ENCODE measurements around the gene ZNF496. TPM values are rescaled to one million over a fixed set of nuclear protein-coding genes. Genes with fewer than 3 reads are reported as not detected.

Gene ZNF496
- total RNA-seq, 1 experiment from 2014 or later: 37.6 TPM

DNA sequence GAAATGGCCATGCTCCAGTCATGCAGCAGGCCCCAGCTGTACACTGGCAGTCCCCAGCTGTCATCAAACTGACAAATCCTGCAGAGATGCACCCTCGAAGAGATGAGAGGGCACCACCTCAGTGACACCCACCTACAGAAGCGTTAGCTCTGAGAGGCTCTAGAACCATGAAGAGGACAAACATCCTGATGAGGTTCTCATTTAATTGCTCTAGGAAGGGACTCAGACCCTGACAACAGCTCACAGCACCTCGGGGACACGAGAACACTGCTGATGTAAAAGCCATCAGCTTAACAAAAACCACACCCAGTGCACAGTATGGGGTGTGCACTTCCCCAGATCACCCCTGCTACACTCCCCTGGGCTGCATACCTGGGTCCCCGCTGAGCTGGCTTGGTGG, 3.4 kb downstream of the ZNF496 start:
- peaks cover 25% of the 10 kb centered on the region for H3K79me2 ChIP-seq (ENCODE audit: low read depth)
- BruUV-seq (replicated peaks): no TSS peak

GRCh38 chr1:247326411-247327130, 5.1 kb downstream of the ZNF496 start:
- Histone ChIP-seq H3K79me2 (ENCODE audit: low read depth) (peaks cover 14% of the 10 kb centered on the region), H3K9me2 (ENCODE audit: insufficient read depth) (no peaks in the 10 kb centered on the region), H3K27ac (no peak overlapping the region), H3K4me2 (no peak overlapping the region), H3K27me3 (ENCODE audit: insufficient read depth, low read depth) (no peaks in the 10 kb centered on the region), H3K9me3 (ENCODE audit: insufficient read depth, low read depth) (no peaks in the 10 kb centered on the region), H3K36me3 (ENCODE audit: low read depth) (no peaks in the 10 kb centered on the region), H3K4me3 (no peak overlapping the region), H3K4me1 (replicated peaks; ENCODE audit: insufficient read depth) (no peaks in the 10 kb centered on the region), H2AFZ (no peak overlapping the region), H3F3A (ENCODE audit: insufficient read depth, low read depth) (no peaks in the 10 kb centered on the region), H4K20me1 (ENCODE audit: insufficient read depth) (peaks cover 7% of the 10 kb centered on the region; the same call in 1 of the 2 replicates)
- ChIA-PET POLR2A (ENCODE audit: unreplicated experiment) (no interaction called here), CTCF (no interaction called here)
- BruUV-seq (replicated peaks): no TSS peak
- no peak for DNase-seq
- TF ChIP-seq CTCF (conservative IDR thresholded peaks at IDR 0.05) (no peak), EZH2 (IDR thresholded peaks at IDR 0.05; ENCODE audit: low read depth) (no peak)
- intact Hi-C loops (cut with micrococcal nuclease; ENCODE audit: unreplicated experiment): no loop called here

More for the DNA sequence above, 3.4 kb downstream of the ZNF496 start:
- Histone ChIP-seq H3K27me3 (ENCODE audit: insufficient read depth, low read depth) (no peaks in the 10 kb centered on the region), H2AFZ (no peak overlapping the region), H3F3A (ENCODE audit: insufficient read depth, low read depth) (no peaks in the 10 kb centered on the region), H4K20me1 (ENCODE audit: insufficient read depth) (peaks cover 7% of the 10 kb centered on the region; the same call in 1 of the 2 replicates), H3K4me3 (no peak overlapping the region), H3K9me2 (ENCODE audit: insufficient read depth) (no peaks in the 10 kb centered on the region), H3K4me2 (no peak overlapping the region), H3K4me1 (replicated peaks; ENCODE audit: insufficient read depth) (0 out of 2 replicates have a peak, but pooled peaks cover 3% of the 10 kb centered on the region), H3K27ac (no peak overlapping the region), H3K9me3 (ENCODE audit: insufficient read depth, low read depth) (no peaks in the 10 kb centered on the region), H3K36me3 (ENCODE audit: low read depth) (no peaks in the 10 kb centered on the region)
- intact Hi-C loops (cut with micrococcal nuclease; ENCODE audit: unreplicated experiment): no loop called here
- TF ChIP-seq EZH2 (IDR thresholded peaks at IDR 0.05; ENCODE audit: low read depth) (no peak), CTCF (conservative IDR thresholded peaks at IDR 0.05) (no peak)
- DNase-seq: no peak
- ChIA-PET CTCF (no interaction called here), POLR2A (ENCODE audit: unreplicated experiment) (no interaction called here)

GRCh38 chr1:247324923-247325322, 6.7 kb downstream of the ZNF496 start:
- no peak overlapping the region for H3K27ac ChIP-seq
- BruUV-seq (replicated peaks): no TSS peak
- H3K4me3 ChIP-seq: no peak overlapping the region
- no peaks in the 10 kb centered on the region for H3K36me3 ChIP-seq (ENCODE audit: low read depth)
- no peaks in the 10 kb centered on the region for H3K9me2 ChIP-seq (ENCODE audit: insufficient read depth)
- no peaks in the 10 kb centered on the region for H3K4me1 ChIP-seq (replicated peaks; ENCODE audit: insufficient read depth)
- no peaks in the 10 kb centered on the region; the same call in 1 of the 2 replicates for H4K20me1 ChIP-seq (ENCODE audit: insufficient read depth)
- no peak overlapping the region for H2AFZ ChIP-seq
- POLR2A ChIA-PET (ENCODE audit: unreplicated experiment): interaction anchor here (0.6 kb wide), 1 partner anchor 221 kb away, joined by 9 read pairs; no protein-coding TSS in a partner anchor
- H3K9me3 ChIP-seq (ENCODE audit: insufficient read depth, low read depth): no peaks in the 10 kb centered on the region
- TF ChIP-seq CTCF (conservative IDR thresholded peaks at IDR 0.05): no peak
- no peak for TF ChIP-seq EZH2 (IDR thresholded peaks at IDR 0.05; ENCODE audit: low read depth)
- H3K27me3 ChIP-seq (ENCODE audit: insufficient read depth, low read depth): no peaks in the 10 kb centered on the region
- intact Hi-C loops (cut with micrococcal nuclease; ENCODE audit: unreplicated experiment): no loop called here
- H3K4me2 ChIP-seq: no peak overlapping the region
- H3K79me2 ChIP-seq (ENCODE audit: low read depth): peaks cover 5% of the 10 kb centered on the region
- no peak for DNase-seq
- no peaks in the 10 kb centered on the region for H3F3A ChIP-seq (ENCODE audit: insufficient read depth, low read depth)
- CTCF ChIA-PET: no interaction called here
